Left lung (tissue), 10 donors: ENCODE data around the gene LDAH. TPM values are rescaled to one million over a fixed set of nuclear protein-coding genes. Genes with fewer than 3 reads are reported as not detected.

ENCODE experiments used
- ATAC-seq: fragments of 200-7000 bp; cut with Tn5 transposase; one replicate; pipeline ENCODE4 v1.9.1; 2020; ENCODE audit warnings: moderate library complexity
- DNase-seq, 4 donors: peaks; one replicate each; pipeline ENCODE4 v3.0.0-alpha.2; 2013 to 2020
- H3K27ac ChIP-seq, 2 donors: fragments of 200-600 bp; sonication (generic) in 1 of 2; one replicate each; pipeline versions ENCODE4 v1.5.0 to v1.8.0; 2020 to 2021
- H3K27me3 ChIP-seq, 2 donors: fragments of 200-600 bp; sonication (generic) in 1 of 2; one replicate each; pipeline versions ENCODE4 v1.5.0 to v1.8.0; 2020 to 2021
- H3K36me3 ChIP-seq, 2 donors: fragments of 200-600 bp; sonication (generic) in 1 of 2; one replicate each; pipeline versions ENCODE4 v1.5.0 to v1.8.0; 2020 to 2021
- H3K4me1 ChIP-seq, 2 donors: fragments of 200-600 bp; one replicate each; pipeline ENCODE4 v1.8.0; 2021
- H3K4me3 ChIP-seq, 2 donors: fragments of 200-600 bp; sonication (generic) in 1 of 2; one replicate each; pipeline versions ENCODE4 v1.5.0 to v1.8.0; 2020 to 2021; ENCODE audit warnings: mild to moderate bottlenecking in 1 of 2
- H3K9me3 ChIP-seq, 2 donors: fragments of 200-600 bp; sonication (generic) in 1 of 2; one replicate each; pipeline versions ENCODE4 v1.5.0 to v1.8.0; 2020 to 2021
- CTCF ChIP-seq, 2 donors: fragments of 200-600 bp; sonication (generic) in 1 of 2; IDR thresholded peaks; one replicate each; pipeline versions ENCODE4 v1.5.0 to v1.8.0; 2021; ENCODE audit warnings: antibody characterized with exemption in 2 of 2
- intact Hi-C, 2 donors: fragments of 100-400 bp; cut with DNase I; formaldehyde crosslinking; loops; one replicate each; pipeline versions ENCODE4 v1.11.2 to v1.14.2; 2022
- polyA plus RNA-seq, 6 donors: library from polyadenylated mRNA; unstranded; fragments of 120-200 nt; gene quantifications; one replicate each; pipeline ENCODE4 v1.2.1, GENCODE V29; 2013; ENCODE audit not compliant: insufficient read length in 6 of 6
- total RNA-seq, 2 donors: library from RNA; stranded (reverse); fragmentation: NEBNext Ultra II Directional; extraction: Animal tissue kit (Norgen Biotek cat#: 25700); gene quantifications; one replicate each; pipeline ENCODE4 v1.2.1, GENCODE V29; 2021
- donor health status: DM: no; HTN: yes; CAD: no.
- donor health status: DM: no; HTN: no; CAD: no.

The LDAH gene
- total and polyA plus RNA-seq, 8 donors: 20.2 to 25.7 (median 22.3) TPM

GRCh38 chr2:20836521-20836920 lies 13.6 kb upstream of the LDAH start:
- ATAC-seq: no peak
- Histone ChIP-seq H3K27ac (no peak overlapping the region), H3K4me1 (no peaks in the 10 kb centered on the region), H3K27me3 (peaks cover 3 to 59% of the 10 kb centered on the region in 2 donors), H3K36me3 (no peaks in the 10 kb centered on the region), H3K4me3 (no peak overlapping the region), H3K9me3 (no peaks in the 10 kb centered on the region)
- DNase-seq: no peak
- no peak for TF ChIP-seq CTCF (IDR thresholded peaks at IDR 0.05)
- intact Hi-C loops: no loop called here

- ATAC-seq (no peak), DNase-seq (no peak)
- H3K4me3 ChIP-seq: no peak overlapping the region
- no peaks in the 10 kb centered on the region for H3K4me1 ChIP-seq
- H3K9me3 ChIP-seq: no peaks in the 10 kb centered on the region
- intact Hi-C loops: no loop called here
- no peak overlapping the region for H3K27ac ChIP-seq
- no peaks in the 10 kb centered on the region for H3K36me3 ChIP-seq
- H3K27me3 ChIP-seq: peaks cover 3 to 69% of the 10 kb centered on the region in 2 donors
- TF ChIP-seq CTCF (IDR thresholded peaks at IDR 0.05): no peak
Observed at GRCh38 chr2:20834331-20834730, 11.4 kb upstream of the LDAH start.

- no peak overlapping the region for H3K27ac ChIP-seq
- no peak for TF ChIP-seq CTCF (IDR thresholded peaks at IDR 0.05)
- H3K36me3 ChIP-seq: no peaks in the 10 kb centered on the region
- DNase-seq (no peak), ATAC-seq (no peak)
- H3K9me3 ChIP-seq: no peaks in the 10 kb centered on the region
- intact Hi-C loops: no loop called here
- no peak overlapping the region for H3K4me3 ChIP-seq
- H3K4me1 ChIP-seq: no peaks in the 10 kb centered on the region
- H3K27me3 ChIP-seq: peaks cover 3 to 65% of the 10 kb centered on the region in 2 donors
Observed at GRCh38 chr2:20832606-20833005, 9.7 kb upstream of the LDAH start.

GRCh38 chr2:20829861-20830260 lies 7.0 kb upstream of the LDAH start:
- intact Hi-C loops: no loop called here

GRCh38 chr2:20823917-20824316 lies 1.0 kb upstream of the LDAH start:
- ATAC-seq (no peak), DNase-seq (no peak)
- Histone ChIP-seq H3K9me3 (no peaks in the 10 kb centered on the region), H3K4me3 (no peak overlapping the region), H3K27ac (no peak overlapping the region), H3K36me3 (no peaks in the 10 kb centered on the region), H3K4me1 (no peaks in the 10 kb centered on the region), H3K27me3 (peaks cover 0 to 7% of the 10 kb centered on the region in 2 donors)
- intact Hi-C loops: no loop called here
- no peak for TF ChIP-seq CTCF (IDR thresholded peaks at IDR 0.05)

More at GRCh38 chr2:20829861-20830260, 7.0 kb upstream of the LDAH start:
- no peaks in the 10 kb centered on the region for H3K36me3 ChIP-seq
- no peaks in the 10 kb centered on the region for H3K4me1 ChIP-seq
- no peak for DNase-seq
- H3K4me3 ChIP-seq: no peak overlapping the region
- no peak overlapping the region for H3K27ac ChIP-seq
- TF ChIP-seq CTCF (IDR thresholded peaks at IDR 0.05): no peak
- H3K27me3 ChIP-seq: peaks cover 0 to 51% of the 10 kb centered on the region in 2 donors
- no peak for ATAC-seq
- H3K9me3 ChIP-seq: no peaks in the 10 kb centered on the region
